HG02623 (cell line): ENCODE measurements around the gene STMP1.

Experiments used
- ATAC-seq: cut with Tn5 transposase; IDR thresholded peaks from one replicate; pipeline ENCODE4 v1.9.1; 2021; ENCODE audit warnings: moderate library complexity; ENCODE audit not compliant: unreplicated experiment

STMP1 gene

GRCh38 chr7:135718794-135719437 lies 56.6 kb downstream of the STMP1 start:
- no peak for ATAC-seq

- no peak for ATAC-seq
Measured at GRCh38 chr7:135719688-135720087, 57.4 kb downstream of the STMP1 start.

DNA sequence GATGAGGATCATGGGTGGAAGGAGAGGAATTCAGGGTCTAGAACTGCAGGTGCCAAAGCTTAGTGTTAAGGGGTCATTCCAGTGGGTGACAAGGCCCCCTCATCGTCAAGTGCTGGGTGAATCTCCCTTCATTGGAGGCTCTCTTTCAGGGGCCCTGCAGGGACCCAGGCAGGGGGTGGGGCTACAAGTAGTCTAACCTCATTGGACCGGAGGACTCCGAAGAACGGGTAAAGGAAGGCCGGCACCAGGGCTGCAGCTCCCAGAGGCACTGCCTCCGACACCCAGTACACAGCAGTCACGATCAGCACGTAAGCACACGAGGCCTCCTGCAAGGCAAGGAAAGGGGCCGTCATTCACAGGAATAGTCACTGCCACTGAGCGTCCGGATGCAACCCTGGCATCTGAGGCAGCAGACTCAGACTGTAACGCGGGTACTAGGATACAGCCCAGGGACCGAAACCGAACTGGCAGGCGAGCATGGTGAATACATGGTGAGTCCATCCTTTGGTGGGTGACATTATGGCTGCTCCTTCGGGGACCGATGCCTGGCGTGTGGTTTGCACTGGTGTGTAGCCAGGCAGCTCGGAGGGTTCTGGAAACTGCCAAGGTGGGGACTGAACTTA lies 59.0 kb downstream of the STMP1 start:
- ATAC-seq: no peak

DNA sequence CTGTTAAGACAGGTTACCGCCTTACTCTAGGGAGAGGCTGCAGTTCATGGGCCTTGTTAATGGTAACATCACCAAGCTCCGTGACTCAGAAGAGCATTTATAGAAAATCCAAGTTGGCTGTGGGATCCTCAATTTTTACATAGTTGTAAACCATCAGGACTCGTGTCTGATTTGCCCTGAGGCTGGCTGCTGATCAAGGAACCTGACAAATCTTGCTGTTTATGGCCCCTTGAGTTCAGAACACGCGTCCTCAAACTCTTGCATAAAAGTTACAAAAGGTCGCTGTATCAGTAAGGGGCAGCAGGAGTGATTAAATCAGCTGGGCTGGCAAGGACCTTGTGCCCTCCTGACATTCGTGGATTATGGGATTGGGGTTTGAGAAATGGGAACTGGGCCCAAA lies 61.1 kb downstream of the STMP1 start:
- no peak for ATAC-seq
